ENCODE data around the gene TMEM178B. TPM values are rescaled to one million over a fixed set of nuclear protein-coding genes. Genes with fewer than 3 reads are reported as not detected.
A peak's percentile ranks its signal among the peaks of the same experiment; 100 is the strongest.

TMEM178B gene
- total and polyA plus RNA-seq, 2 of the 4 experiments (the other 2 are of a cell fraction), result under 0.01 to 0.05 TPM

GRCh38 chr7:141464551-141464950 is 390.7 kb downstream of the TMEM178B start:
- Histone ChIP-seq H2BK120ac (ENCODE audit: low read depth, low read length) (no peak overlapping the region), H3K9me3 (ENCODE audit: control insufficient read depth, insufficient read depth, low read length) (peaks cover 6% of the 10 kb centered on the region; the same call in 1 of the 2 replicates), H4K91ac (ENCODE audit: insufficient read depth, low read depth, low read length) (no peak overlapping the region), H3K14ac (replicated peaks; ENCODE audit: low read depth, low read length) (no peak overlapping the region), H3K18ac (ENCODE audit: low read depth, low read length) (no peak overlapping the region), H3K4me3 (ENCODE audit: insufficient read depth, low read depth, low read length) (no peak overlapping the region), H3K4me1 (ENCODE audit: control insufficient read depth, insufficient read depth, low read length) (no peaks in the 10 kb centered on the region), H3K79me1 (ENCODE audit: low read depth in 1 of 2, low read length in 2 of 2) (no peaks in the 10 kb centered on the region), H4K8ac (ENCODE audit: low read depth in 2 of 2, low read length in 2 of 2) (no peak overlapping the region), H2BK5ac (ENCODE audit: low read depth, low read length, poor library complexity, severe bottlenecking) (no peak overlapping the region), H3K27ac (ENCODE audit: insufficient read depth, low read length) (no peak overlapping the region), H3K9me1 (ENCODE audit: insufficient read depth, low read length) (no peaks in the 10 kb centered on the region), H2BK15ac (ENCODE audit: low read depth, low read length) (no peak overlapping the region), H3K36me3 (ENCODE audit: control insufficient read depth, insufficient read depth, low read length) (no peaks in the 10 kb centered on the region), H4K20me1 (ENCODE audit: insufficient read depth, low read length) (no peaks in the 10 kb centered on the region), H3K23ac (ENCODE audit: low read depth, low read length) (no peak overlapping the region), H3K27me3 (ENCODE audit: control insufficient read depth, insufficient read depth, low read length) (no peaks in the 10 kb centered on the region), H2AFZ (replicated peaks; ENCODE audit: low read length, poor library complexity) (no peak overlapping the region), H2BK20ac (ENCODE audit: low read depth, low read length) (no peak overlapping the region), H3K9ac (ENCODE audit: low read depth, low read length) (no peak overlapping the region), H3K56ac (ENCODE audit: extremely low read depth, insufficient read depth, low read length) (no peak overlapping the region), H2AK9ac (replicated peaks; ENCODE audit: low read depth, low read length, poor library complexity) (peak overlapping the region; percentile 11), H3K4me2 (ENCODE audit: low read depth, low read length) (no peak overlapping the region), H4K5ac (ENCODE audit: low read depth, low read length) (no peak overlapping the region), H2AK5ac (ENCODE audit: low read depth, low read length) (no peak overlapping the region), H3K4ac (ENCODE audit: low read depth, low read length) (no peak overlapping the region)
- no peak for TF ChIP-seq NFE2L2 (IDR thresholded peaks at IDR 0.05; ENCODE audit: low read depth, low read length)
- no peak for TF ChIP-seq RAD21 (IDR thresholded peaks at IDR 0.05; ENCODE audit: low read length)
- TF ChIP-seq CEBPB (IDR thresholded peaks at IDR 0.05; ENCODE audit: low read depth, low read length), result no peak
- TF ChIP-seq, protein P1, sequence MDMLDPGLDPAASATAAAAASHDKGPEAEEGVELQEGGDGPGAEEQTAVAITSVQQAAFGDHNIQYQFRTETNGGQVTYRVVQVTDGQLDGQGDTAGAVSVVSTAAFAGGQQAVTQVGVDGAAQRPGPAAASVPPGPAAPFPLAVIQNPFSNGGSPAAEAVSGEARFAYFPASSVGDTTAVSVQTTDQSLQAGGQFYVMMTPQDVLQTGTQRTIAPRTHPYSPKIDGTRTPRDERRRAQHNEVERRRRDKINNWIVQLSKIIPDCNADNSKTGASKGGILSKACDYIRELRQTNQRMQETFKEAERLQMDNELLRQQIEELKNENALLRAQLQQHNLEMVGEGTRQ (IDR thresholded peaks at IDR 0.05; ENCODE audit: low read depth, low read length), result no peak
- TF ChIP-seq SMC3 (IDR thresholded peaks at IDR 0.05; ENCODE audit: low read depth, low read length), result no peak
- TF ChIP-seq RFX5 (IDR thresholded peaks at IDR 0.05; ENCODE audit: low read depth, low read length), result no peak
- dilution Hi-C loops (cut with HindIII; ENCODE audit: low sequenced_read_pairs, unreplicated experiment) (no loop called here), in situ Hi-C loops (cut with MboI; ENCODE audit: low sequenced_read_pairs) (no loop called here), intact Hi-C loops (cut with micrococcal nuclease) (no loop called here)
- CTCF ChIA-PET, result no interaction called here
- BruUV-seq (replicated peaks), result no TSS peak
- POLR2A ChIA-PET (ENCODE audit: unreplicated experiment), result no interaction called here
- no peak for DNase-seq
- WGBS, 2 experiments (ENCODE audit: extremely low coverage in 2 of 2, insufficient read length in 1 of 2), result no CpG with 5 or more reads among the region's 2 CpGs
- no peak for ATAC-seq (ENCODE audit: low read depth)

All from IMR-90 (cell line).